ENCODE measurements around the gene MARCO. TPM values are rescaled to one million over a fixed set of nuclear protein-coding genes. Genes with fewer than 3 reads are reported as not detected.

MARCO gene
- total and polyA plus RNA-seq, 2 donors (not counting 3 experiments of a cell fraction or from before 2014, with no cell fraction given), result not detected

- DNase-seq (ENCODE audit: low read depth, low spot score) (no peak), FAIRE-seq (no peak)
- intact Hi-C loops (cut with micrococcal nuclease), result no loop called here
- Histone ChIP-seq H3K79me2 (ENCODE audit: control insufficient read depth, insufficient read depth, low read length) (no peaks in the 10 kb centered on the region), H3K36me3 (ENCODE audit: control insufficient read depth in 2 of 2, extremely low read depth in 1 of 2, insufficient read depth in 2 of 2, low read length in 2 of 2) (no peaks in the 10 kb centered on the region), H3K9me3 (replicated peaks; ENCODE audit: control insufficient read depth, insufficient read depth, low read length) (no peaks in the 10 kb centered on the region), H3K4me1 (ENCODE audit: control insufficient read depth, extremely low read depth, insufficient read depth, low read length) (no peaks in the 10 kb centered on the region), H3K4me3 (replicated peaks in 1 of 3; ENCODE audit: insufficient read depth in 1 of 3, low read depth in 1 of 3, low read length in 3 of 3) (no peak overlapping the region), H3K9ac (replicated peaks; ENCODE audit: extremely low read depth, insufficient read depth, low read length) (no peak overlapping the region), H3K27ac (ENCODE audit: insufficient read depth, low read depth, low read length) (no peak overlapping the region), H2AFZ (ENCODE audit: low read depth, low read length) (no peak overlapping the region), H3K27me3 (ENCODE audit: control insufficient read depth in 2 of 2, insufficient read depth in 2 of 2, low read length in 2 of 2) (no peaks in the 10 kb centered on the region), H3K9me1 (replicated peaks; ENCODE audit: control insufficient read depth, extremely low read depth, insufficient read depth, low read length) (no peaks in the 10 kb centered on the region), H3K4me2 (ENCODE audit: insufficient read depth, low read length) (no peak overlapping the region), H4K20me1 (replicated peaks; ENCODE audit: control insufficient read depth, extremely low read depth, insufficient read depth, low read length) (no peaks in the 10 kb centered on the region)
- dilution Hi-C loops (cut with MboI; ENCODE audit: extremely low pct_ligation_motif_present, low sequenced_read_pairs), result no loop called here
- no TSS peak for BruUV-seq (replicated peaks)
- ChIA-PET CTCF (no interaction called here), POLR2A (no interaction called here)
- TF ChIP-seq FOS (IDR thresholded peaks at IDR 0.05; ENCODE audit: borderline replicate concordance, insufficient read depth, low read length) (no peak), EZH2 (IDR thresholded peaks at IDR 0.05; ENCODE audit: borderline replicate concordance, low read depth, low read length, severe bottlenecking) (no peak), GATA2 (IDR thresholded peaks at IDR 0.05; ENCODE audit: insufficient read depth, insufficient read length, low read depth, low read length) (no peak), MYC (IDR thresholded peaks at IDR 0.05; ENCODE audit: low read depth, low read length) (no peak), POLR2AphosphoS5 (IDR thresholded peaks at IDR 0.05; ENCODE audit: insufficient read depth, low read depth, low read length) (no peak), CTCF (IDR thresholded peaks at IDR 0.05; ENCODE audit: extremely low read depth in 1 of 2, insufficient read depth in 1 of 2, low read depth in 1 of 2, low read length in 2 of 2) (no peak), JUN (IDR thresholded peaks at IDR 0.05; ENCODE audit: borderline replicate concordance, insufficient read depth, insufficient read length, low read depth) (no peak)
- TF ChIP-seq, protein P1, sequence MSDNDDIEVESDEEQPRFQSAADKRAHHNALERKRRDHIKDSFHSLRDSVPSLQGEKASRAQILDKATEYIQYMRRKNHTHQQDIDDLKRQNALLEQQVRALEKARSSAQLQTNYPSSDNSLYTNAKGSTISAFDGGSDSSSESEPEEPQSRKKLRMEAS (IDR thresholded peaks at IDR 0.05; ENCODE audit: insufficient read depth, insufficient read length), result no peak
These were observed 28.0 kb upstream of the MARCO start for GRCh38 chr2:118913803-118914645.
